Measurements from ENCODE around the gene CCDC73. TPM values are rescaled to one million over a fixed set of nuclear protein-coding genes. Genes with fewer than 3 reads are reported as not detected.

CCDC73 gene
- total and polyA plus RNA-seq, 2 donors (not counting 1 experiment from before 2014, with no cell fraction given), result 0.05 TPM; not detected in 1

DNA sequence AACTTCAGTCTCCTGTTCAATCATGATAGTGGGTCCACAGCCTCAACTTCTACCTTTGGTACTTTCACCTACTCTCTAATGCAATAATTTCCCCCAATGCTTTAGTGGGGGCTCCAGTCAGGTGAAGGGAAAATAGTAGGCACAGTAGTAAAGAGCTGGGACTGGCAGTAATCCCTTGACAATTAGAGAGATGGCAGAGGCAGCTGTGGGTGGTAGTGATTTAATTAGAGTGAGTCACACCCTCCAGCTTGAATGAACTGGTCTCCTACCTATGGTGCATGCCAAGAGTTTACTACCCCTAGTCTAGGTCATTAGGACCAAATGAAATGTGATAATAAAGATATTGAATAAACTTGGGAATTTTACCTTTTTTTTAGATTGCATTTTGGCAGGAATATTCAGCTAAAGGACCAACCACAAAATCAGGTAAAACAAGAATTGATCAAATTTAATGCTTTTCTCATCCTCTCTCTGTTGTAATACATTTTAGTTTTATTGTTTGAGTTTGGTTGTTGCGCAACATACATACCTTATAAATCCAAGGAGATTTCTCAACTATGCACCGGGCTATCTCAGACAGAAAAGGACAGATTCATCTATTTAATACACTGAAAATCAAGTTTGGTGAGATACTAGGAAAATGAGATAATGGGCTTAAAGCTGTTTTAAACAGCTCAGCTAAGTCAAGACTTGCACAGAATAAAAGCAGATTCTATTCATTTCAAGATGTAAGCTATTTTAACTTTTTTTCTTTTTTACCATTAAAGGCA lies 44.2 kb upstream of the CCDC73 start:
- Mint-ChIP-seq H3K4me1 (no peaks in the 10 kb centered on the region), H3K9me3 (ENCODE audit: insufficient read depth) (no peaks in the 10 kb centered on the region), H3K4me3 (no peak overlapping the region), H3K27ac (no peak overlapping the region), H3K27me3 (no peaks in the 10 kb centered on the region)
- Histone ChIP-seq H3K9ac (ENCODE audit: low read length) (no peak overlapping the region), H3K27ac (ENCODE audit: low read length in 2 of 2) (no peak overlapping the region), H3K4me1 (ENCODE audit: control insufficient read depth in 2 of 2, insufficient read depth in 2 of 2, low read length in 2 of 2) (no peaks in the 10 kb centered on the region), H3K4me3 (ENCODE audit: control extremely low read depth in 1 of 5, extremely low read depth in 1 of 5, insufficient read depth in 1 of 5, low read depth in 2 of 5, low read length in 4 of 5) (no peak overlapping the region), H3K9me3 (ENCODE audit: control extremely low read depth in 1 of 3, control insufficient read depth in 2 of 3, insufficient read depth in 1 of 3, low read length in 2 of 3) (no peaks in the 10 kb centered on the region), H3K36me3 (replicated peaks in 1 of 2; ENCODE audit: control extremely low read depth in 1 of 2, control insufficient read depth in 1 of 2, extremely low read depth in 1 of 2, insufficient read depth in 2 of 2, low read length in 1 of 2) (no peaks in the 10 kb centered on the region), H4K20me1 (ENCODE audit: control insufficient read depth, insufficient read depth, low read length, poor library complexity, severe bottlenecking) (no peaks in the 10 kb centered on the region), H3K27me3 (replicated peaks in 1 of 4; ENCODE audit: control extremely low read depth in 1 of 4, control insufficient read depth in 3 of 4, insufficient read depth in 4 of 4, low read length in 3 of 4) (no peaks in the 10 kb centered on the region), H2AFZ (ENCODE audit: insufficient read depth, low read depth, low read length, poor library complexity, severe bottlenecking) (no peak overlapping the region), H3K79me2 (ENCODE audit: control insufficient read depth, insufficient read depth, low read length) (no peaks in the 10 kb centered on the region), H3K4me2 (replicated peaks; ENCODE audit: low read depth, low read length, poor library complexity, severe bottlenecking) (no peak overlapping the region)
- intact Hi-C loops (cut with micrococcal nuclease), result no loop called here
- TF ChIP-seq, protein P1, sequence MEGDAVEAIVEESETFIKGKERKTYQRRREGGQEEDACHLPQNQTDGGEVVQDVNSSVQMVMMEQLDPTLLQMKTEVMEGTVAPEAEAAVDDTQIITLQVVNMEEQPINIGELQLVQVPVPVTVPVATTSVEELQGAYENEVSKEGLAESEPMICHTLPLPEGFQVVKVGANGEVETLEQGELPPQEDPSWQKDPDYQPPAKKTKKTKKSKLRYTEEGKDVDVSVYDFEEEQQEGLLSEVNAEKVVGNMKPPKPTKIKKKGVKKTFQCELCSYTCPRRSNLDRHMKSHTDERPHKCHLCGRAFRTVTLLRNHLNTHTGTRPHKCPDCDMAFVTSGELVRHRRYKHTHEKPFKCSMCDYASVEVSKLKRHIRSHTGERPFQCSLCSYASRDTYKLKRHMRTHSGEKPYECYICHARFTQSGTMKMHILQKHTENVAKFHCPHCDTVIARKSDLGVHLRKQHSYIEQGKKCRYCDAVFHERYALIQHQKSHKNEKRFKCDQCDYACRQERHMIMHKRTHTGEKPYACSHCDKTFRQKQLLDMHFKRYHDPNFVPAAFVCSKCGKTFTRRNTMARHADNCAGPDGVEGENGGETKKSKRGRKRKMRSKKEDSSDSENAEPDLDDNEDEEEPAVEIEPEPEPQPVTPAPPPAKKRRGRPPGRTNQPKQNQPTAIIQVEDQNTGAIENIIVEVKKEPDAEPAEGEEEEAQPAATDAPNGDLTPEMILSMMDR (IDR thresholded peaks at IDR 0.05), result no peak
- no peak for TF ChIP-seq EZH2 (IDR thresholded peaks at IDR 0.05; ENCODE audit: borderline replicate concordance, insufficient read depth, low read depth, low read length, poor library complexity, severe bottlenecking)
- POLR2A ChIA-PET, result interaction anchor here (0.6 kb wide), 1 partner anchor 60 kb away, joined by 6 read pairs; no protein-coding TSS in a partner anchor
- DNase-seq, result no peak
- CTCF ChIA-PET, result interaction anchor here (0.7 to 1.0 kb wide), 2 partner anchors 283 to 1646 kb away, joined by 3 to 4 read pairs; no protein-coding TSS in a partner anchor
- no CpG with 5 or more reads among the region's 2 CpGs for WGBS (ENCODE audit: insufficient coverage)
- no peak for ATAC-seq (ENCODE audit: low read depth)

DNA sequence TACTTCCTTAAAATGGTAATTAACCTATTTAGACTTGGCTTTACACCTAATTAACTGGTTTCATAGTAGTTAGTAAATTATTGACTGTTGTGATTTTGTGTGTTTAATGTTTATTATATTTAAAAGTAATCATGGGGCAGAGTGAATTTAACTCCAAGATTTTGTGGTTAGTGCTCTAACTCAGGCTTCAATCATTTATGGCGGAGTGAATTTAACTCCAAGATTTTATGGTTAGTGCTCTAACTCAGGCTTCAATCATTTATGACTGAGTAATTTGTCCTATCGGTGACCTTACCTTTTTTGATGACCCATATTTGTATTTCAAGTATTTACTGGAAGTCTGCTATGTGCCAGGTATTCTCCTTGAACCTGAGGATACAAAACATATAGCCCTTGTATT lies 42.5 kb upstream of the CCDC73 start:
- Histone ChIP-seq H4K20me1 (ENCODE audit: control insufficient read depth, insufficient read depth, low read length, poor library complexity, severe bottlenecking) (no peaks in the 10 kb centered on the region), H3K4me2 (replicated peaks; ENCODE audit: low read depth, low read length, poor library complexity, severe bottlenecking) (no peak overlapping the region), H3K9me3 (ENCODE audit: control extremely low read depth in 1 of 3, control insufficient read depth in 2 of 3, insufficient read depth in 1 of 3, low read length in 2 of 3) (no peaks in the 10 kb centered on the region), H3K36me3 (replicated peaks in 1 of 2; ENCODE audit: control extremely low read depth in 1 of 2, control insufficient read depth in 1 of 2, extremely low read depth in 1 of 2, insufficient read depth in 2 of 2, low read length in 1 of 2) (no peaks in the 10 kb centered on the region), H3K27ac (ENCODE audit: low read length in 2 of 2) (no peak overlapping the region), H3K27me3 (replicated peaks in 1 of 4; ENCODE audit: control extremely low read depth in 1 of 4, control insufficient read depth in 3 of 4, insufficient read depth in 4 of 4, low read length in 3 of 4) (no peaks in the 10 kb centered on the region), H3K9ac (ENCODE audit: low read length) (no peak overlapping the region), H3K79me2 (ENCODE audit: control insufficient read depth, insufficient read depth, low read length) (no peaks in the 10 kb centered on the region), H2AFZ (ENCODE audit: insufficient read depth, low read depth, low read length, poor library complexity, severe bottlenecking) (no peak overlapping the region), H3K4me1 (ENCODE audit: control insufficient read depth in 2 of 2, insufficient read depth in 2 of 2, low read length in 2 of 2) (no peaks in the 10 kb centered on the region), H3K4me3 (ENCODE audit: control extremely low read depth in 1 of 5, extremely low read depth in 1 of 5, insufficient read depth in 1 of 5, low read depth in 2 of 5, low read length in 4 of 5) (no peak overlapping the region)
- no peak overlapping the region for H3K27ac Mint-ChIP-seq
- DNase-seq (no peak), ATAC-seq (ENCODE audit: low read depth) (no peak)
- H3K4me3 Mint-ChIP-seq, result no peak overlapping the region
- CTCF ChIA-PET, result no interaction called here
- intact Hi-C loops (cut with micrococcal nuclease), result no loop called here
- no peaks in the 10 kb centered on the region for H3K27me3 Mint-ChIP-seq
- no peaks in the 10 kb centered on the region for H3K4me1 Mint-ChIP-seq
- POLR2A ChIA-PET, result no interaction called here
- no peak for TF ChIP-seq EZH2 (IDR thresholded peaks at IDR 0.05; ENCODE audit: borderline replicate concordance, insufficient read depth, low read depth, low read length, poor library complexity, severe bottlenecking)
- TF ChIP-seq, protein P1 (IDR thresholded peaks at IDR 0.05), result no peak
- H3K9me3 Mint-ChIP-seq (ENCODE audit: insufficient read depth), result no peaks in the 10 kb centered on the region
- WGBS (ENCODE audit: insufficient coverage), result no CpG with 5 or more reads among the region's 2 CpGs

Data from B cell (primary cell).